Hepatocyte (in vitro differentiated cells): ENCODE data around the gene SH2D3C. TPM values are rescaled to one million over a fixed set of nuclear protein-coding genes. Genes with fewer than 3 reads are reported as not detected.

ENCODE experiments used
- DNase-seq: peaks from one replicate; pipeline ENCODE4 v3.0.0-alpha.2; 2016; ENCODE audit warnings: low spot score
- H2AFZ ChIP-seq: fragments of 200-600 bp; sonication (generic); 2 replicates; pipeline ENCODE4 v1.6.0; 2016; ENCODE audit warnings: antibody characterized with exemption, mild to moderate bottlenecking
- H3K27ac ChIP-seq: fragments of 200-600 bp; sonication (generic); 2 replicates; pipeline ENCODE4 v1.5.1; 2016; ENCODE audit warnings: mild to moderate bottlenecking
- H3K27me3 ChIP-seq: fragments of 200-600 bp; sonication (generic); 2 replicates; pipeline ENCODE4 v1.6.1; 2016
- H3K36me3 ChIP-seq: fragments of 200-600 bp; sonication (generic); replicated peaks from 2 replicates; pipeline ENCODE4 v1.5.1; 2016; ENCODE audit warnings: low read depth; ENCODE audit not compliant: insufficient read depth
- H3K4me1 ChIP-seq: fragments of 200-600 bp; sonication (generic); 2 replicates; pipeline ENCODE4 v1.5.1; 2016; ENCODE audit warnings: mild to moderate bottlenecking, moderate library complexity; ENCODE audit not compliant: insufficient read depth
- H3K4me2 ChIP-seq: fragments of 200-600 bp; sonication (generic); 2 replicates; pipeline ENCODE4 v1.6.0; 2016
- H3K4me3 ChIP-seq: fragments of 200-600 bp; sonication (generic); 2 replicates; pipeline ENCODE4 v1.5.1; 2016; ENCODE audit warnings: mild to moderate bottlenecking
- H3K79me2 ChIP-seq: fragments of 200-600 bp; sonication (generic); 2 replicates; pipeline ENCODE4 v1.6.0; 2017; ENCODE audit warnings: mild to moderate bottlenecking
- H3K9me2 ChIP-seq: fragments of 200-600 bp; sonication (generic); replicated peaks from 2 replicates; pipeline ENCODE4 v1.6.0; 2017; ENCODE audit warnings: mild to moderate bottlenecking; ENCODE audit not compliant: insufficient read depth
- H3K9me3 ChIP-seq: fragments of 200-600 bp; sonication (generic); 2 replicates; pipeline ENCODE4 v1.5.1; 2016; ENCODE audit warnings: low read depth, mild to moderate bottlenecking
- H4K20me1 ChIP-seq: fragments of 200-600 bp; sonication (generic); 2 replicates; pipeline ENCODE4 v1.6.0; 2016; ENCODE audit warnings: mild to moderate bottlenecking; ENCODE audit not compliant: insufficient read depth, poor library complexity, severe bottlenecking
- EZH2 ChIP-seq: fragments of 200-600 bp; sonication (generic); IDR thresholded peaks from 2 replicates; pipeline ENCODE4 v1.6.1; 2016; ENCODE audit warnings: antibody characterized with exemption, mild to moderate bottlenecking, borderline replicate concordance
- EZH2phosphoT487 ChIP-seq: fragments of 200-600 bp; sonication (generic); IDR thresholded peaks from one replicate; pipeline ENCODE4 v1.6.1; 2018; ENCODE audit warnings: antibody characterized with exemption, mild to moderate bottlenecking, low read depth, moderate library complexity; ENCODE audit not compliant: unreplicated experiment, severe bottlenecking
- WGBS: methylation state at CpG from one replicate; pipeline ENCODE4 v1.1.6; 2016; ENCODE audit warnings: low lambda C conversion rate; ENCODE audit errors: missing lambda C conversion rate; 5-methylcytosine and 5-hydroxymethylcytosine counted together
- polyA plus RNA-seq: library from polyadenylated mRNA; unstranded; fragments of >200 nt; fragmentation: Nextera tagmentation; extraction: Ambion mirVana; gene quantifications from 2 replicates; pipeline ENCODE4 v1.2.1, GENCODE V29; 2016
- total RNA-seq: library from RNA; depleted of rRNA; stranded (reverse); fragments of >200 nt; gene quantifications from 2 replicates; pipeline ENCODE4 v1.2.3, GENCODE V29; 2014
- TF ChIP-seq, protein P1 (sequence below): fragments of 200-600 bp; sonication (generic); IDR thresholded peaks from 2 replicates; pipeline ENCODE4 v1.5.1; 2016; ENCODE audit warnings: antibody characterized with exemption, mild to moderate bottlenecking; ENCODE audit not compliant: poor library complexity

Gene SH2D3C
- total and polyA plus RNA-seq, 2 experiments from 2014 or later, result 0.23 to 0.89 TPM

DNA sequence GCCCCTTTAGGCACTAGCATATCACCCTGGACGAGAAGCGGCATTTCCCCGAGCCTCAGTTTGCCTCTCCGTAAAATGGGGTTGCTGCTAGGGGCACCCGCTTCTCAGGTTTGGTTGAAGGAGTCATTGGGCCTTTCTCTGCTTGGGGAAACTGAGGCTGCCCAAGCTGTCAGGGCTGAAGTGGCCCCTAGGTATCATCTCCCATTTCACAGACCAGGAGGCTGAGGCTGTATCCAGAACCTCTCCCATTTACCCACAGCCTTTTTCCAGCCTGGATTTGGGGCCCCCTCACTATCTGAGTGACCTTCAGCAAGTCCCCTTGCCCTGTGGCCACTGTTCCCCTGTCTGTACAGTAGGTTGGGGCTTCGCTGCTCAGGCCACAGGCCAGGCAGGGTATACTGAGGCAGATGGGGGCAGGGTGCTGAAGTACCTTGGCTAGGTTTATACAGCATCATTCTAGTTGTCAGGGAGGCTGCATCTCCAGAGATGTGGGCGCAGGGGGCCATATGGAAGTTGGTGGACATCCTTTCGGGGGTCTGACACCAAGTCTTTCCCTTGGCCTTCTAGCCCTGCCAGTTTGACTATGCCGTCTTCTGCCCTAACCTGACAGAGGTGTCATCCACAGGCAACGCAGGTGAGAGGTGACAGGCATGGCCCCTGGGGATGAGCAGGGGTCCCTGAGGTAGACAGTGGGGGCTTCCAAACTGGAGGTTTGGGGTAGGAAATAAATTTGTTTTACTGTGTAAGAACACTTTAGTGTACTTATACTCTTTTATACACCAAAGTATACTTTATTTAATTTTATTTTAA lies 32.1 kb upstream of the SH2D3C start:
- H3K36me3 ChIP-seq, result no peaks in the 10 kb centered on the region
- H3K4me2 ChIP-seq, result no peak overlapping the region
- H3K9me2 ChIP-seq, result no peaks in the 10 kb centered on the region
- H3K27ac ChIP-seq, result no peak overlapping the region
- WGBS, result 96% methylated on average over 10 of the region's 10 CpGs
- H3K4me1 ChIP-seq, result peaks cover 8% of the 10 kb centered on the region
- H2AFZ ChIP-seq, result no peak overlapping the region
- H4K20me1 ChIP-seq, result no peaks in the 10 kb centered on the region
- TF ChIP-seq EZH2phosphoT487 (no peak), EZH2 (no peak)
- TF ChIP-seq, protein P1, sequence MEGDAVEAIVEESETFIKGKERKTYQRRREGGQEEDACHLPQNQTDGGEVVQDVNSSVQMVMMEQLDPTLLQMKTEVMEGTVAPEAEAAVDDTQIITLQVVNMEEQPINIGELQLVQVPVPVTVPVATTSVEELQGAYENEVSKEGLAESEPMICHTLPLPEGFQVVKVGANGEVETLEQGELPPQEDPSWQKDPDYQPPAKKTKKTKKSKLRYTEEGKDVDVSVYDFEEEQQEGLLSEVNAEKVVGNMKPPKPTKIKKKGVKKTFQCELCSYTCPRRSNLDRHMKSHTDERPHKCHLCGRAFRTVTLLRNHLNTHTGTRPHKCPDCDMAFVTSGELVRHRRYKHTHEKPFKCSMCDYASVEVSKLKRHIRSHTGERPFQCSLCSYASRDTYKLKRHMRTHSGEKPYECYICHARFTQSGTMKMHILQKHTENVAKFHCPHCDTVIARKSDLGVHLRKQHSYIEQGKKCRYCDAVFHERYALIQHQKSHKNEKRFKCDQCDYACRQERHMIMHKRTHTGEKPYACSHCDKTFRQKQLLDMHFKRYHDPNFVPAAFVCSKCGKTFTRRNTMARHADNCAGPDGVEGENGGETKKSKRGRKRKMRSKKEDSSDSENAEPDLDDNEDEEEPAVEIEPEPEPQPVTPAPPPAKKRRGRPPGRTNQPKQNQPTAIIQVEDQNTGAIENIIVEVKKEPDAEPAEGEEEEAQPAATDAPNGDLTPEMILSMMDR, result no peak
- no peaks in the 10 kb centered on the region for H3K9me3 ChIP-seq
- no peaks in the 10 kb centered on the region for H3K27me3 ChIP-seq
- DNase-seq, result no peak
- peaks cover 6% of the 10 kb centered on the region for H3K79me2 ChIP-seq
- H3K4me3 ChIP-seq, result no peak overlapping the region

DNA sequence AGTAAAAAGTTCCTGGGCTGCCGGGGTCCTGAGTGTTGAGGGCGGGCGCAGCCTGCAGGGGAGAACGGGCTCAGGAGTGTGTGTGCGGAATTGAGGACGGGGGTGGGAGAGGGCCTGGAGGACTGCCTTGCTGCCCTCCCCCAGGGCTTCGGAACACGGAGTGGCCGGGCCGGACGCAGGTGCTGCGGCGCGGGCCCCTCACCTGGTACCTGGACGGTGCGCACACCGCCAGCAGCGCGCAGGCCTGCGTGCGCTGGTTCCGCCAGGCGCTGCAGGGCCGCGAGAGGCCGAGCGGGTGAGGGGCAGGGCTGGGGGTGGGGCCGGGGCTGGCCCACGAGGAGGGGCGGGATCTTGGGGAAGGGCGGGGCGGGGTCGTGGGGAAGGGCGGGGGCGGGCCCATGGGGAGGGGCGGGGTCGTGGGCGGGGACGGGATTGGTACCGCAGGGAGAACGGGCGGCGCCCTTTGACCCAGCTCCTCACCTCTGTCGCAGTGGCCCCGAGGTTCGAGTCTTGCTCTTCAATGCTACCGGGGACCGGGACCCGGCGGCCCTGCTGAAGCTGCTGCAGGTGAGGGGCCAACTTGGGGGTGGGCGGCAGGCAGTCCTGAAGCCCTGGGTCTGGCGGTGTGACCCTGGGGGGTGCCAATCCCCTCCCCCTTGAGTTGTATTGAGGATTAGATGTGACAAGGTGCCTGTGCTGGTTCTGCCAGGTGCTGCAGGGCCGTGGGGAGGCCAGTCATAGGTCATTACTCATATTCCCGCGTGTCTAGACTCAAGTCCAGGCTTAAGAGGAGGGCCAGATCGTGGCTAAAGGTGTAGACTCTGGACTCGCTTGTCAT lies 31.3 kb upstream of the SH2D3C start:
- peaks cover 14% of the 10 kb centered on the region for H3K79me2 ChIP-seq
- no peaks in the 10 kb centered on the region for H3K27me3 ChIP-seq
- TF ChIP-seq EZH2 (no peak), EZH2phosphoT487 (no peak)
- TF ChIP-seq, protein P1, result no peak
- H4K20me1 ChIP-seq, result no peaks in the 10 kb centered on the region
- DNase-seq, result peak; percentile 80
- H3K4me3 ChIP-seq, result no peak overlapping the region
- H3K36me3 ChIP-seq, result no peaks in the 10 kb centered on the region
- no peaks in the 10 kb centered on the region for H3K9me3 ChIP-seq
- no peak overlapping the region for H3K27ac ChIP-seq
- H3K4me2 ChIP-seq, result peak overlapping the region; percentile 71
- peaks cover 8% of the 10 kb centered on the region for H3K4me1 ChIP-seq
- no peak overlapping the region for H2AFZ ChIP-seq
- no peaks in the 10 kb centered on the region for H3K9me2 ChIP-seq
- 32% methylated on average over 37 of the region's 57 CpGs for WGBS

DNA sequence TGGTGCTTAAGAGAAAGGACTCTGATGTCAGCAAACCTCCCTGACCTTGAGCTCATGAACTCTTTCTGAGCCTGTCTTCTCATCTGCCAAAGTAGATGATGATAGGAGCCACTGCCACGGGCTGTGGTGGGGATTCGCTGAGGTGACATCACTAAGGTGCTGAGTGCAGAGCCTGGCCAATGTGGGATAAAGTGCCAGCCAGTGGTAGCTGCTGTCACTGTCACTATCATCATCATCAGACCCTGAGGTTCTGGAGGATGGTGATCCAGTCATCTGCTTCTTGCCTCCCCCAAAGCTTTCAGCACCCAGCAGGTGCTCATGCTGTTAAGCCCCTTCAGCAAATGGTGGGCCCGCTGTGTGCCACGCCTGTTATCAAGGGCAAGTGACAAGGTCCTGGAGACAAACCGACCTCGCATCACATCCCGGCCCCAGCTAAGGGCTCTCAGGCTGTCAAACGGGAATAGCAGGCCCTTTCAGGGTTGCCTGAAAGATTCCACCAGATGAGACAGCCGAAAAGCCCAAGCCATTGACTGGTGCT lies 30.6 kb upstream of the SH2D3C start:
- no peaks in the 10 kb centered on the region for H3K9me2 ChIP-seq
- H2AFZ ChIP-seq, result no peak overlapping the region
- TF ChIP-seq, protein P1, result no peak
- TF ChIP-seq EZH2 (no peak), EZH2phosphoT487 (no peak)
- H3K27me3 ChIP-seq, result no peaks in the 10 kb centered on the region
- no peaks in the 10 kb centered on the region for H3K9me3 ChIP-seq
- H3K4me1 ChIP-seq, result peaks cover 13% of the 10 kb centered on the region
- peaks cover 21% of the 10 kb centered on the region for H3K79me2 ChIP-seq
- H3K27ac ChIP-seq, result no peak overlapping the region
- H3K4me3 ChIP-seq, result no peak overlapping the region
- peak overlapping the region; percentile 71 for H3K4me2 ChIP-seq
- no peak for DNase-seq
- H4K20me1 ChIP-seq, result no peaks in the 10 kb centered on the region
- H3K36me3 ChIP-seq, result no peaks in the 10 kb centered on the region
- WGBS, result 79% methylated on average over 9 of the region's 9 CpGs
